H1 (cell line): Measurements from ENCODE around the gene MYDGF. TPM values are rescaled to one million over a fixed set of nuclear protein-coding genes. Genes with fewer than 3 reads are reported as not detected.

Experiments used
- CTCF ChIA-PET: fragments of 300-600 bp; sonication (Branson Sonifier 250); formaldehyde crosslinking; loops from one replicate; lab custom pipeline; 2021; ENCODE audit not compliant: partially characterized antibody; lab: Charles Lee
- POLR2A ChIA-PET: fragments of 300-600 bp; sonication (Branson Sonifier 250); formaldehyde crosslinking; loops from one replicate; lab custom pipeline; 2021; ENCODE audit warnings: inconsistent platforms; ENCODE audit not compliant: partially characterized antibody; lab: Charles Lee
- DNase-seq, 2 experiments: peaks; one replicate each; pipeline versions ENCODE4 v3.0.0 to v3.0.0-alpha.2; 2010 to 2022; ENCODE audit warnings: low spot score in 2 of 2, low read depth in 1 of 2, mixed read lengths in 1 of 2
- FAIRE-seq: peaks from 2 replicates; lab custom pipeline; 2011; peaks lifted over from hg19 to GRCh38; lab: Jason Lieb, UNC
- H2AFZ ChIP-seq: 2 replicates; pipeline ENCODE4 v1.8.1; 2012; ENCODE audit warnings: low read length, inconsistent platforms
- H2AK5ac ChIP-seq: 2 replicates; pipeline ENCODE4 v1.6.1; 2013; ENCODE audit warnings: low read depth, low read length
- H2BK120ac ChIP-seq: replicated peaks from 2 replicates; pipeline ENCODE3; 2013; ENCODE audit warnings: low read depth, low read length, inconsistent platforms
- H2BK12ac ChIP-seq: 2 replicates; pipeline ENCODE4 v1.6.1; 2013; ENCODE audit warnings: low read depth, low read length
- H2BK15ac ChIP-seq: 2 replicates; pipeline ENCODE4 v1.6.1; 2013; ENCODE audit warnings: low read length
- H2BK20ac ChIP-seq: 2 replicates; pipeline ENCODE4 v1.6.1; 2013; ENCODE audit warnings: low read length
- H2BK5ac ChIP-seq: 2 replicates; pipeline ENCODE4 v1.6.1; 2013; ENCODE audit warnings: low read depth, low read length
- H3K14ac ChIP-seq: 2 replicates; pipeline ENCODE4 v1.6.1; 2013; ENCODE audit warnings: inconsistent platforms; ENCODE audit not compliant: insufficient read length
- H3K18ac ChIP-seq: 2 replicates; pipeline ENCODE4 v1.6.1; 2013; ENCODE audit warnings: low read length; ENCODE audit errors: extremely low read depth
- H3K23ac ChIP-seq: 2 replicates; pipeline ENCODE4 v1.6.1; 2013; ENCODE audit warnings: inconsistent platforms; ENCODE audit not compliant: insufficient read length
- H3K23me2 ChIP-seq: 2 replicates; pipeline ENCODE4 v1.6.1; 2013; ENCODE audit warnings: low read depth, low read length
- H3K27ac ChIP-seq: 2 replicates; pipeline ENCODE4 v1.6.1; 2011; ENCODE audit warnings: low read depth, low read length, inconsistent platforms
- H3K27me3 ChIP-seq, 4 experiments: replicated peaks in 1 of 4; 1 replicate in 1 of 4; 2 replicates in 3 of 4; pipeline versions ENCODE4 v1.6.1 to v1.8.1; 2011 to 2013; ENCODE audit warnings: low read length in 3 of 4, mild to moderate bottlenecking in 3 of 4, inconsistent platforms in 2 of 4, mixed read lengths in 2 of 4, moderate library complexity in 1 of 4; ENCODE audit not compliant: control insufficient read depth in 3 of 4, insufficient read depth in 3 of 4; ENCODE audit errors: extremely low read depth in 1 of 4
- H3K36me3 ChIP-seq, 4 experiments: 2 replicates each; pipeline versions ENCODE4 v1.6.1 to v1.8.1; 2011 to 2013; ENCODE audit warnings: mild to moderate bottlenecking in 4 of 4, low read length in 3 of 4, moderate library complexity in 2 of 4, control low read depth in 1 of 4, inconsistent platforms in 1 of 4; ENCODE audit not compliant: insufficient read depth in 4 of 4, control insufficient read depth in 2 of 4
- H3K4ac ChIP-seq: replicated peaks from 2 replicates; pipeline ENCODE3; 2013; ENCODE audit warnings: low read length, low read depth, mixed read lengths, inconsistent platforms; ENCODE audit not compliant: insufficient read length
- H3K4me1 ChIP-seq, 4 experiments: replicated peaks in 1 of 4; 1 replicate in 1 of 4; 2 replicates in 3 of 4; pipeline versions ENCODE4 v1.6.1 to v1.8.1; 2011 to 2013; ENCODE audit warnings: low read length in 3 of 4, inconsistent platforms in 2 of 4, mixed read lengths in 1 of 4; ENCODE audit not compliant: insufficient read depth in 4 of 4, control insufficient read depth in 3 of 4
- H3K4me2 ChIP-seq, 2 experiments: 2 replicates each; pipeline versions ENCODE4 v1.6.1 to v1.8.1; 2011 to 2013; ENCODE audit warnings: low read depth in 2 of 2, low read length in 2 of 2, control low read depth in 1 of 2, inconsistent platforms in 1 of 2, mild to moderate bottlenecking in 1 of 2; ENCODE audit not compliant: insufficient read depth in 1 of 2
- H3K4me3 ChIP-seq, 4 experiments: fragments of 200-600, 300-600 bp in 1 of 4; sonication (generic), shearing (Covaris generic), sonication (Bioruptor Twin) in 1 of 4; 2 replicates each; pipeline versions ENCODE4 v1.5.1 to v1.8.1; 2011 to 2016; ENCODE audit warnings: low read length in 4 of 4, low read depth in 3 of 4, control low read depth in 2 of 4, inconsistent platforms in 2 of 4, mild to moderate bottlenecking in 2 of 4, mixed read lengths in 1 of 4, moderate library complexity in 1 of 4; ENCODE audit not compliant: insufficient read depth in 2 of 4; ENCODE audit errors: extremely low read depth in 1 of 4
- H3K56ac ChIP-seq: replicated peaks from 2 replicates; pipeline ENCODE3; 2013; ENCODE audit warnings: low read depth, mild to moderate bottlenecking, mixed read lengths, low read length, inconsistent platforms; ENCODE audit not compliant: insufficient read length
- H3K79me1 ChIP-seq: 2 replicates; pipeline ENCODE4 v1.6.1; 2013; ENCODE audit warnings: low read depth, low read length, control low read depth
- H3K79me2 ChIP-seq, 2 experiments: 2 replicates each; pipeline versions ENCODE4 v1.6.1 to v1.8.1; 2012 to 2013; ENCODE audit warnings: low read length in 2 of 2, mild to moderate bottlenecking in 2 of 2, inconsistent platforms in 1 of 2; ENCODE audit not compliant: insufficient read depth in 2 of 2, control insufficient read depth in 1 of 2
- H3K9ac ChIP-seq, 4 experiments: replicated peaks in 1 of 4; 1 replicate in 1 of 4; 2 replicates in 3 of 4; pipeline versions ENCODE4 v1.6.1 to v1.8.1; 2011 to 2013; ENCODE audit warnings: low read depth in 3 of 4, low read length in 3 of 4, control low read depth in 2 of 4, mild to moderate bottlenecking in 2 of 4, moderate library complexity in 2 of 4, inconsistent platforms in 1 of 4; ENCODE audit errors: extremely low read depth in 1 of 4
- H3K9me3 ChIP-seq, 2 experiments: 2 replicates each; pipeline versions ENCODE4 v1.6.1 to v1.8.1; 2012 to 2013; ENCODE audit warnings: mild to moderate bottlenecking in 2 of 2, moderate library complexity in 2 of 2, control low read depth in 1 of 2, inconsistent platforms in 1 of 2, low read depth in 1 of 2, low read length in 1 of 2, mixed read lengths in 1 of 2; ENCODE audit not compliant: insufficient read depth in 2 of 2
- H4K20me1 ChIP-seq, 2 experiments: replicated peaks in 1 of 2; 2 replicates each; pipeline versions ENCODE3 to v1.8.1; 2011 to 2013; ENCODE audit warnings: inconsistent platforms in 2 of 2, low read length in 2 of 2, mild to moderate bottlenecking in 1 of 2; ENCODE audit not compliant: insufficient read depth in 2 of 2, control insufficient read depth in 1 of 2
- H4K5ac ChIP-seq: 2 replicates; pipeline ENCODE4 v1.6.1; 2013; ENCODE audit warnings: low read length, low read depth, mixed read lengths, inconsistent platforms; ENCODE audit not compliant: insufficient read length
- H4K8ac ChIP-seq: 2 replicates; pipeline ENCODE4 v1.8.0; 2013; ENCODE audit warnings: mild to moderate bottlenecking, moderate library complexity, low read length, inconsistent platforms; ENCODE audit not compliant: insufficient read depth; ENCODE audit errors: extremely low read depth
- H4K91ac ChIP-seq: replicated peaks from 2 replicates; pipeline ENCODE3; 2013; ENCODE audit warnings: low read length, mixed read lengths, inconsistent platforms; ENCODE audit not compliant: insufficient read length
- CBX5 ChIP-seq: fragments of 300-800, 300-1000 bp; sonication (generic); IDR thresholded peaks from 2 replicates; pipeline ENCODE4 v1.7.1; 2016; ENCODE audit warnings: antibody characterized with exemption, low read length, low read depth
- PHF8 ChIP-seq: fragments of 200-600 bp; sonication (generic); conservative IDR thresholded peaks from 2 replicates; pipeline ENCODE4 v1.7.1; 2012; ENCODE audit warnings: low read depth, mild to moderate bottlenecking, inconsistent platforms, low read length, moderate library complexity
- TAF7 ChIP-seq: optimal IDR thresholded peaks from 2 replicates; pipeline ENCODE3; 2011; ENCODE audit warnings: low read depth, mild to moderate bottlenecking, inconsistent platforms, low read length, moderate library complexity, borderline replicate concordance
- TEAD4 ChIP-seq: IDR thresholded peaks from 2 replicates; pipeline ENCODE4 v1.6.1; 2012; ENCODE audit warnings: low read depth, low read length, inconsistent platforms, mixed read lengths
- USF2 ChIP-seq: IDR thresholded peaks from 2 replicates; pipeline ENCODE4 v1.6.1; 2011; ENCODE audit warnings: low read length, improper control_type of control experiment
- WGBS, 2 experiments: shearing (Covaris generic) in 1 of 2; methylation state at CpG; one replicate each; pipeline versions ENCODE4 v1.1.6 to v1.1.7; 2013 to 2015; ENCODE audit warnings: low lambda C conversion rate in 2 of 2, mixed read lengths in 2 of 2, inconsistent platforms in 1 of 2, low coverage in 1 of 2, missing lambda C conversion rate in 1 of 2; ENCODE audit not compliant: insufficient replicate concordance in 2 of 2, insufficient coverage in 1 of 2, insufficient read length in 1 of 2; ENCODE audit errors: extremely low coverage in 1 of 2, missing lambda C conversion rate in 1 of 2; 5-methylcytosine and 5-hydroxymethylcytosine counted together
- polyA plus RNA-seq, 7 experiments: library from polyadenylated mRNA; depleted of rRNA in 3 of 7; stranded (reverse) in 5 of 7; unstranded in 2 of 7; fragments of >200 nt in 5 of 7; fragments of 200-250 nt in 2 of 7; gene quantifications; 1 replicate in 5 of 7; 2 replicates in 1 of 7; 4 replicates in 1 of 7; pipeline versions ENCODE4 v1.2.1 to v1.2.3, GENCODE V29; 2011 to 2013; ENCODE audit warnings: missing spikeins in 2 of 7, mixed read lengths in 2 of 7
- total RNA-seq: library from RNA; stranded (reverse); fragmentation: NEBNext Ultra II Directional; extraction: Animal tissue kit (Norgen Biotek cat#: 25700); gene quantifications from 2 replicates; pipeline ENCODE4 v1.2.1, GENCODE V29; 2021
- TF ChIP-seq, protein P1 (sequence below): IDR thresholded peaks from 2 replicates; pipeline ENCODE4 v1.6.1; 2011; ENCODE audit warnings: low read depth, mild to moderate bottlenecking, low read length; ENCODE audit not compliant: insufficient read depth

Gene MYDGF
- total and polyA plus RNA-seq, 2 of the 8 experiments (the other 6 are each of a cell fraction or from before 2014, with no cell fraction given) = 40.6 to 51.1 TPM

DNA sequence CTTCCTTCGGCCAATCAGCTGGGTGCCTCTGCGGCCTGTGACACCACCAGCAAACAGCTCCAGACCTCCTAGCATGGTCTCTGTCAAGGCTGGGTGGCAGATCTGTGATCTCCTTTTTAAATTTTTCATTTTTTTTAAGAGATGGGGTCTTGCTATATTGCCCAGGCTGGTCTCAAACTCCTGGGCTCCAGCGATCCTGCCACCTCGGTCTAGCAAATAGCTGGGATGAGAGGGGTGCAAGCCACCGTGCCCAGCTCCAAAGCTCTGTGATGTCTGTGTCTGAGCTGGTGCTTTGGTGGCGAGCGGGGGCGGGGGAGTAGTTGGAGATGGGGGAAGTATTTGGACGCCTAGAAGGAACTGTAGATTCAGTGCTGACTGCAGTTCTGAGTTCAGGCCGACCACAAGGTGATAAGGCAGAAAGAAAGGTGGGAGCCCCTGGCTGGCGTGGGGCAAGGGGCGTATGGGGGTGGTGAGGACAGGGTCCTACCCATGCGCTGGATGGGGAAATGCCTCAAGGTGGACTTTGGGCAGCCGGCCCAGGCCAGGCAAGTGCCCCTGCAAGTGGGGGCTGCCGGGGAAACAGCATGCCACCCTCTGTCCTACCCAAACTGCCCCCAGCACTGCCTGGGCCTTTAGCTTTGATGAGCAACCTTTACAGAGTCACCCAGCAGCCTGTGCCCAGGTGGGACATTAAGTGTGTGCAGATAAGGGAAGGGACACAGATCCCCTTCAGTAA lies 48.0 kb upstream of the MYDGF start:
- H2AFZ ChIP-seq = no peak overlapping the region
- no peak overlapping the region for H2BK15ac ChIP-seq
- no peak for FAIRE-seq
- CTCF ChIA-PET = interaction anchor here (0.8 to 1.2 kb wide), 4 partner anchors 14 to 147 kb away, joined by 3 to 5 read pairs (median 4); no protein-coding TSS in a partner anchor
- peaks cover 9 to 27% (median 25%) of the 10 kb centered on the region in 4 experiments; a peak in 5 of 8 replicates for H3K36me3 ChIP-seq
- H3K56ac ChIP-seq = no peak overlapping the region
- H2BK20ac ChIP-seq = no peak overlapping the region
- H4K8ac ChIP-seq = no peak overlapping the region
- H2BK12ac ChIP-seq = no peak overlapping the region
- TF ChIP-seq, protein P1, sequence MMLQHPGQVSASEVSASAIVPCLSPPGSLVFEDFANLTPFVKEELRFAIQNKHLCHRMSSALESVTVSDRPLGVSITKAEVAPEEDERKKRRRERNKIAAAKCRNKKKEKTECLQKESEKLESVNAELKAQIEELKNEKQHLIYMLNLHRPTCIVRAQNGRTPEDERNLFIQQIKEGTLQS = no peak
- TF ChIP-seq TEAD4 (no peak), PHF8 (no peak), TAF7 (no peak), CBX5 (no peak), USF2 (no peak)
- TF ChIP-seq, all 59 proteins: peak for 0
- Histone ChIP-seq H3K4ac (no peak overlapping the region), H3K23ac (no peak overlapping the region), H3K9me3 (no peaks in the 10 kb centered on the region), H2AK5ac (no peak overlapping the region), H2BK120ac (no peak overlapping the region), H4K91ac (no peak overlapping the region), H3K4me1 (peaks cover 0 to 5% (median 4%) of the 10 kb centered on the region in 4 experiments; a peak in 4 of 7 replicates), H4K5ac (no peak overlapping the region), H3K79me1 (peaks cover 14% of the 10 kb centered on the region; the same call in 1 of the 2 replicates), H3K14ac (no peak overlapping the region), H4K20me1 (peaks cover 5 to 26% of the 10 kb centered on the region in 2 experiments), H3K79me2 (peaks cover 7 to 21% of the 10 kb centered on the region in 2 experiments; a peak in 3 of 4 replicates), H3K23me2 (peaks cover 7% of the 10 kb centered on the region), H3K18ac (no peak overlapping the region), H3K27ac (no peak overlapping the region), H3K9ac (no peak overlapping the region), H3K27me3 (no peaks in the 10 kb centered on the region), H3K4me3 (no peak overlapping the region), H3K4me2 (no peak overlapping the region), H2BK5ac (no peak overlapping the region)
- POLR2A ChIA-PET = interaction anchor here (0.6 to 1.2 kb wide), 2 partner anchors 11 to 57 kb away, joined by 3 read pairs; no protein-coding TSS in a partner anchor
- WGBS, 2 experiments = 93% methylated on average over 15 of the region's 15 CpGs; no CpG with 5 or more reads in 1 of the 2 experiments
- no peak for DNase-seq
